GM19372 (cell line): ENCODE data around the gene TLCD2.
A peak's percentile ranks its signal among the peaks of the same experiment; 100 is the strongest.
"Not testable (repeated sequence)": the region's sequence is repeated elsewhere in the genome, so short reads cannot be mapped to it uniquely, and the experiment has no call there.

ENCODE experiments used
- ATAC-seq: cut with Tn5 transposase; IDR thresholded peaks from one replicate; pipeline ENCODE4 v1.9.1; 2021; ENCODE audit warnings: mild to moderate bottlenecking, low read depth, moderate library complexity; ENCODE audit not compliant: unreplicated experiment

TLCD2 gene

GRCh38 chr17:1736348-1737281 lies 26.4 kb upstream of the TLCD2 start:
- ATAC-seq, result no peak

- no peak for ATAC-seq
Measured at GRCh38 chr17:1735834-1736347, 25.7 kb upstream of the TLCD2 start.

- no peak for ATAC-seq
Measured at GRCh38 chr17:1735418-1735817, 25.2 kb upstream of the TLCD2 start.

- no peak for ATAC-seq
Measured at GRCh38 chr17:1733759-1734158, 23.6 kb upstream of the TLCD2 start.

- no peak for ATAC-seq
Measured at GRCh38 chr17:1732833-1733321, 22.7 kb upstream of the TLCD2 start.

- ATAC-seq, result no peak
Measured at GRCh38 chr17:1732241-1732832, 22.2 kb upstream of the TLCD2 start.

- ATAC-seq, result no peak
Measured at GRCh38 chr17:1731194-1731506, 21.0 kb upstream of the TLCD2 start.

- ATAC-seq, result no peak
Measured at GRCh38 chr17:1730326-1731193, 20.4 kb upstream of the TLCD2 start.

- no peak for ATAC-seq
Measured at GRCh38 chr17:1729966-1730325, 19.8 kb upstream of the TLCD2 start.

GRCh38 chr17:1727876-1728630 lies 17.9 kb upstream of the TLCD2 start:
- no peak for ATAC-seq

- ATAC-seq, result no peak
Measured at GRCh38 chr17:1727258-1727789, 17.1 kb upstream of the TLCD2 start.

GRCh38 chr17:1726626-1727257 lies 16.6 kb upstream of the TLCD2 start:
- no peak for ATAC-seq

GRCh38 chr17:1725642-1726511 lies 15.7 kb upstream of the TLCD2 start:
- no peak for ATAC-seq

GRCh38 chr17:1724869-1725641 lies 14.9 kb upstream of the TLCD2 start:
- peak; percentile 35 for ATAC-seq

GRCh38 chr17:1724351-1724868 lies 14.2 kb upstream of the TLCD2 start, which contains the start of gene WDR81:
Gene WDR81, plus strand, starts transcription at chr17:1724704. Its CDS starts 256 bp downstream, at chr17:1724960.
- ATAC-seq, result peak; percentile 68

- ATAC-seq, result not testable (repeated sequence)
Measured at GRCh38 chr17:1722022-1722421, 11.8 kb upstream of the TLCD2 start.

GRCh38 chr17:1720856-1721386 lies 10.7 kb upstream of the TLCD2 start:
- no peak for ATAC-seq
